ENCODE measurements around the gene CLN6.
A peak's percentile ranks its signal among the peaks of the same experiment; 100 is the strongest.
"Not testable (repeated sequence)": the region's sequence is repeated elsewhere in the genome, so short reads cannot be mapped to it uniquely, and the experiment has no call there.

Gene CLN6

GRCh38 chr15:68214838-68215254, 14.7 kb downstream of the CLN6 start:
- no peak for TF ChIP-seq JUND (IDR thresholded peaks at IDR 0.05; ENCODE audit: low read depth)
- no peak for DNase-seq (ENCODE audit: low read depth in 1 of 2, low spot score in 1 of 2)
- in situ Hi-C loops (cut with HindIII; ENCODE audit: low pct_unique_long_range_greater_than_20kb, low sequenced_read_pairs) = no loop called here

GRCh38 chr15:68213991-68214837, 15.3 kb downstream of the CLN6 start:
- DNase-seq (ENCODE audit: low read depth in 1 of 2, low spot score in 1 of 2) = no peak
- in situ Hi-C loops (cut with HindIII; ENCODE audit: low pct_unique_long_range_greater_than_20kb, low sequenced_read_pairs) = no loop called here
- TF ChIP-seq JUND (IDR thresholded peaks at IDR 0.05; ENCODE audit: low read depth) = no peak

DNA sequence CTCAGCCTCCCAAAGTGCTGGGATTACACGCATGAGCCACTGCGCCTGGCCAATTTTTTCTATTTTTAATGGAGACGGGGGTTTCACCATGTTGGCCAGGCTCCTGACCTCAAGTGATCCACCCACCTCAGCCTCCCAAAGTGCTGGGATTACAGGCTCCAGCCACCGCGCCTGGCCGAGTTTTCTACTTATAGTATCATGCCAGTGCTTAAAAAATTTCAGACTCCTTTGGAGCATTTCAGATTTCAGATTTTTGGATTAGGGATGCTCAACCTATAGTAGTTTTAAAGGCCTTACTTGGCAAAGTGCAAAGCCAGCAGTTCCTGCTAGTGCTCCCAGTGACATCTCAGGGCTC, 16.1 kb downstream of the CLN6 start:
- in situ Hi-C loops (cut with HindIII; ENCODE audit: low pct_unique_long_range_greater_than_20kb, low sequenced_read_pairs); DNase-seq (ENCODE audit: low read depth in 1 of 2, low spot score in 1 of 2): not testable (repeated sequence)

GRCh38 chr15:68211656-68212320, 17.7 kb downstream of the CLN6 start:
- in situ Hi-C loops (cut with HindIII; ENCODE audit: low pct_unique_long_range_greater_than_20kb, low sequenced_read_pairs) = no loop called here
- DNase-seq (ENCODE audit: low read depth in 1 of 2, low spot score in 1 of 2) = no peak
- no peak for TF ChIP-seq JUND (IDR thresholded peaks at IDR 0.05; ENCODE audit: low read depth)

DNA sequence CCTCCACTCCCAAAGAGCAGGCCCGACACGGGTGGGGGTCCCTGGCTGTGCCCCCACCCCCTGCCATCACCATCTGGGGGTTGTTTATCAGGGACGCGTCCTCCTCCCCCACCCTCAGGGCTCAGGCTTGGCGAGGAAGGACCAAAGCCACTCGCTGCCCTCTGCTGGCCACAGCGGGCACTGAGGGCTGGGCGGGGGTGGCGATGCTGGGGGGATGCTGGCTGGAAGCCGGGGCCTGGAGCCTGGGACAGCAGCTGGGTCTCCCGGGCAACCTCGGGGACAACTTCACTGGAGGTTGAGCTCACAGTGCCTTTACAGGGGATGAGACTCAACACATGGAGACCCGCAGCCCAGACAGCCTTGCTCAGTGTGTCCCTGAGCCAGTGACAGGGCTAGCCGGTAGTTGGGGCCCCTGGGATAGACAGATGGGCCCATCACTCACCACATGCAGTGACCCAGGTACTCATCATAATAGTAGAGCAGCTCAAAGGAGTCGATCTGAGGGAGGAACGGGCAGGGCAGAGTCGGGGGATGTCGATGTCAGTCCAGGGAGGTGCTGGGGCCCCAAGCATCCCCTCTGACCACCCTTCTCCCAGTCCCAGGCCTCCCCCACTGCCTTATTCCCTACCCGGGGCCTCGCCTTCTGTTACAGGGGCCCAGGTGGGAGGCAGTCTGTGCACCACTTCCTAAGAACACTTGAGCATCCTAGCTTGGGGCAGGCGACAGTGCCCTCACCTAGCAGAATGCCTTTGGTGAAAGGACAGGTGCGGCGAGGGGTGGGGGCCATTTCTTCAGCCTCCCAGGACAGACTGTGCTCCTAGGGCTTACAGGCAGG, 18.5 kb downstream of the CLN6 start:
- DNase-seq (ENCODE audit: low read depth in 1 of 2, low spot score in 1 of 2) = peak in 1 of 2 experiments; percentile 47
- TF ChIP-seq JUND (IDR thresholded peaks at IDR 0.05; ENCODE audit: low read depth) = no peak
- in situ Hi-C loops (cut with HindIII; ENCODE audit: low pct_unique_long_range_greater_than_20kb, low sequenced_read_pairs) = no loop called here

GRCh38 chr15:68210409-68210756, 19.1 kb downstream of the CLN6 start:
- TF ChIP-seq JUND (IDR thresholded peaks at IDR 0.05; ENCODE audit: low read depth) = no peak
- in situ Hi-C loops (cut with HindIII; ENCODE audit: low pct_unique_long_range_greater_than_20kb, low sequenced_read_pairs) = no loop called here
- DNase-seq (ENCODE audit: low read depth in 1 of 2, low spot score in 1 of 2) = no peak

DNA sequence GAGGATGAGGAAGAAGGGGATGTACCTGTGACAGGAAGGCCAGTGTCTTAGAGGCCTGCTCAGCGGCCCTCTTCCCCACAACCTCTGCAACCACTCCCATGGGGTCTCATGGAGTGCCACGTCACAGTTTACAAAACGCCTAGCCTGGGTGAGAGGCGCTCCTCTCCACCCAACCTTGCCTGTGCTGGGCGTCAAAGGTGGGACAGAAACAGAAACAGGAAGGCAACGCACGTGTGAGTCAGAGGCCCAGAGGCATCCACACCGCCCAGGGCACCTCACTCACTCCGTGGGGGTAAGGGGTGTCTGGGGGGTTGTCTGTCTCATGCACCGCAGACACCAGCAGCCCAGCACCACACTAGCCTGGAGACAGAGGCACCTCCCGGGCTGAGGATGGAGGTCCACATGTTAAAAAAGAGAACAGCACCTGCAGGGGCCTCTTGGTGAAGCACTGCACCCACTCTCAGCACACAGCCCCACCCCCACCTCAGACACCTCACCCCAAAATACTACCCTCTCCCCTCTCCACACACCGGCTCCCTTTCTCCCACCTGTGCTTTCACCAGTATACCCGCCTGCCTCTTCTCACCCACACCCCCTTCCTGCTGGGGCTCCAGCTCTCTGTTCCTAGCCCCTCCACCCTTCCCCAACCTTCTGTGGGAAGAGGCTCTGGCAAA, 19.7 kb downstream of the CLN6 start:
- no peak for DNase-seq (ENCODE audit: low read depth in 1 of 2, low spot score in 1 of 2)
- no peak for TF ChIP-seq JUND (IDR thresholded peaks at IDR 0.05; ENCODE audit: low read depth)
- in situ Hi-C loops (cut with HindIII; ENCODE audit: low pct_unique_long_range_greater_than_20kb, low sequenced_read_pairs) = no loop called here

DNA sequence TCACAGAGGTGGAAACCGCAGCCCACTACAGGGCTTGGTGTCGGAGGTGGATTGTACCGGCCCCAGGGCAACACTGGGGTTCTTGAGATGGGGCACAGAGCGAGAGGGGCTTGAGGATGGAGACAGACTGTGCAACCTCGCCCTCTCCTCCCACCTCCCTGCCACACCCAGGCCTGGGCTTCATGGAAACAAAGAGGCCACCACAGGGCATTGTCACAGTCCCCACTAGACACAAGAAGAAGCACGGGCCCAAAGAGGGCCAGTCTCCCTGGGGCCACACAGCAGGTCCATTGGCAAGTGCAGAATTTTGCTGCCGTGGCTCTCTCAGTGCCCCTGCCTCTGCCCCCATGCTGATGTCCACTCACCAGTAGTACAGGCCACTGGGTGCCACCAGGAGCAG, 20.3 kb downstream of the CLN6 start:
- in situ Hi-C loops (cut with HindIII; ENCODE audit: low pct_unique_long_range_greater_than_20kb, low sequenced_read_pairs) = no loop called here
- no peak for TF ChIP-seq JUND (IDR thresholded peaks at IDR 0.05; ENCODE audit: low read depth)
- DNase-seq (ENCODE audit: low read depth in 1 of 2, low spot score in 1 of 2) = no peak

DNA sequence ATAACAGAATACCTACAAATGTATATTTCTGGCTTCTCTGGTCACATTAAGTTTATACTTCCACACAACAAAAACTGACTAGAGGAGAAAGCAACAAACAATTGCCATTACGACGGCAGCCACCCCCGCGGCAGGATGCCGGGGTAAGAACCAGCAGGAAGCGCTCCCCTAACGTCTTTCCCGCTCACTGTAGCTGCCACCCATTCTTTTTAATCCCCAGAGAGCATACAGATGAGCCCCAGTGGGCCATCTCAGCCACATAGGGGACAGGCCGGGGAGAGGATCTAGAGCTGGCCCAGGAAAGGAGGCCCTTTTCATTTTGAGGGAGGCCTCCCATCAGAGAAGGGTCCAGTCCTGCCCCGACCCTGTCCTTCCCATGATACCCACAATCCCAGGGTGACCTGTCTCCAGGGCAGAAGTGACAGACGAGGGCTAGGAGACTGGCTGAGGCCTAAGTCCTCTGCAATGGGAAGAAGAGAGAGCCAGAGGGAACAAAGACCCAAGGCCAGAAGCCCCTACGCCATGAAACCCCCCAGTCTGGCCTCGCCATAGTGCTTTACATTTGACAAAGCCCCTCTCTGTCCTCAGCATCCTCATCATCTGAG, 20.8 kb downstream of the CLN6 start:
- no peak for TF ChIP-seq JUND (IDR thresholded peaks at IDR 0.05; ENCODE audit: low read depth)
- no peak for DNase-seq (ENCODE audit: low read depth in 1 of 2, low spot score in 1 of 2)
- in situ Hi-C loops (cut with HindIII; ENCODE audit: low pct_unique_long_range_greater_than_20kb, low sequenced_read_pairs) = no loop called here

DNA sequence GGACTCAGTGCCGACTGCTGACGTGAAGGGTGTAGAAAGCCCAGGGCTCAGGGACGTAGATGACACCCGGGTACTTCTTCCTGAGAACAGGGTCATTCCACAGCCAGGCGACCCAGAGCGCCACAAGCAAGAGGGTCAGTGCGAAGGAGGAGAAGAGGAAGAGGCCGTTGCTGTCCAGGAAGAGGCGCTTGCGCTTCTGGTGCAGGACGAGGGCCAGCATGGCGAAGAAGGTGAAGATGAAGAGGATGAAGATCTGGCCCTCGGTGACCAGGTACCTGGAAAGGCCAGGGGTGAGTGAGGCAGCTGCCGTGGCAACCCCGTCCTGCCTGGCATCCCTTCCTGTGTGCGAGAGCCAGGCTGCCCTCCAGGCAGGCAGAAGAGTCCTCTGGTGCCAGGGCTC, 21.4 kb downstream of the CLN6 start:
- in situ Hi-C loops (cut with HindIII; ENCODE audit: low pct_unique_long_range_greater_than_20kb, low sequenced_read_pairs) = no loop called here
- DNase-seq (ENCODE audit: low read depth in 1 of 2, low spot score in 1 of 2) = no peak
- no peak for TF ChIP-seq JUND (IDR thresholded peaks at IDR 0.05; ENCODE audit: low read depth)

DNA sequence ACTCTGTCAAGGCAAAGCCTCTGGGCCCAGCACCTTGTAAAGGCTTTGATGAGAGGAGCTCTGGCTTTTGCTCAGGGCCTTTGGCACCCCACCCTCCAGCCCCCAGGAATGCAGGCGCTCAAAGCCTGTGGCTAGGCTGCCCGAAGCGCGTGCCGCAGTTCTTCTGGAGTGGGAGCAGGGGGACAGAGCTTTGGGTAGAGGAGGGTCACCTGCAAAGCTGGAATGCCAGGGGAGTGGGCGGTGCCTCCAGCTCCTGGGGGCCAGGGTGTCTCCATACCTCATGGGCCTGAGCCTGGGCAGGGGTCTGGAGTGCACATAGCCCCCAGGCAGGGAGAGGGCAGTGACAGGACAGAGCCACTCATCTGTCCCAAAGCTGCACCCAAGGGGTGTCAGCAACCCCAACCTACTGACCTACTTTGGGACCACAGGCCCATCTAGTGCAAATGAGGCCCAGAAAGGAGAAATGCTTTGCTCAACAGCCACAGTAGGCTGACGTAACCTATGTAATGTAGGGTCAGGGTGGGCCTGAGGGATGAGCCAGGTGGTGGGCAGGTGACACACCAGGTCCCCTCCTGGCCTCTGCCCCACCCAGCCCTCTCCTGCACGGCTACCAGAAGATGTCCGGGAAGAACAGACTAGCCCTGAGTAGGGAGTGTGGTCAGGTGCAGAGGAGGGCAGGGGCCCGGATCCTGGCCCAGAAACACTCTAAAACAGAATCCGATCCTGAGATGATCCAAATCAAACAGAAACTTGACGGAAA, 22.2 kb downstream of the CLN6 start:
- TF ChIP-seq JUND (IDR thresholded peaks at IDR 0.05; ENCODE audit: low read depth) = no peak
- in situ Hi-C loops (cut with HindIII; ENCODE audit: low pct_unique_long_range_greater_than_20kb, low sequenced_read_pairs) = no loop called here
- no peak for DNase-seq (ENCODE audit: low read depth in 1 of 2, low spot score in 1 of 2)
